GM12873 (cell line): Measurements from ENCODE around the gene MYLK.

Source experiments
- TF ChIP-seq, protein P1 (sequence below): IDR thresholded peaks from 2 replicates; pipeline ENCODE4 v1.5.1; 2012; ENCODE audit warnings: low read depth, mild to moderate bottlenecking, moderate library complexity, low read length, control low read depth; ENCODE audit not compliant: insufficient read depth; ENCODE audit errors: missing control alignments

MYLK gene

DNA sequence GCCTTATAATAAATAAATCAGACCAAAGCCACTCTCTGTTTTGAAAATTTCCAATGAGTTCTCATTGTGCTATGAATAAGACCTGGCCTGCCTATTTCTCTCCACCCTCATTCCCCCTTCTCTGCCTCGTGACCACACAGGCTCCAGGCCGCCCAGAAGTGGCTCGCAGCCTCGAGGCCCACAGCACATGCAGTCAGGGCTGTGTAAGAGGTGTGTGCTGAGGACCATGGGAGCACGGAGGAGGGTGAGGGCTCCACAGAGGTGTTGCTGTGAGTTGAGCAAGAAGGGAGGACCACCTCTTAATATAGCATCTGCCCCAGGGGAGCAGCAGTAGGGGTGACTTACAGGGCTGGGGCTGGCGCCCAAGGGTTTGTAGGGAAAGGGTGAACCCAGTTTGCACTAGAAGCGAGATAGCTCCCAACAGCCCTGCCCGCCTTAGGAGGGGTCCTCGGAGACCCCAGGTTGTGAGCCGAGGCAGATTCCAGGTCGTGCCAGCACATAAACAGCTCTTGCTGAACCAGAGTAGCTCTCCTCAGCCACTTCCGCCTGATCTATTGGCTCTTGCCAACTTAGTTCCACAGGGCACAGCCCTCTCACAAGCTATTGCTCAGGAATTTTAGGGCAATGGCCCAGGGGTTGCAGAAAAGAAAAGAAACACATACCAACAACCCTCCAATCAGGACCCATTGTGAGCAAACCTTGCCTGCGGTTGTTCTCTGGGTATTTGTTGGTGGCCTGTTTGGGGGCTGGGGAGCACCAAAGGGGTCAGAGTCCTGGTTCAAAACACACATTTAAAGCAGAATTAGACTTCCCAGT lies 117.7 kb downstream of the MYLK start:
- TF ChIP-seq, protein P1, sequence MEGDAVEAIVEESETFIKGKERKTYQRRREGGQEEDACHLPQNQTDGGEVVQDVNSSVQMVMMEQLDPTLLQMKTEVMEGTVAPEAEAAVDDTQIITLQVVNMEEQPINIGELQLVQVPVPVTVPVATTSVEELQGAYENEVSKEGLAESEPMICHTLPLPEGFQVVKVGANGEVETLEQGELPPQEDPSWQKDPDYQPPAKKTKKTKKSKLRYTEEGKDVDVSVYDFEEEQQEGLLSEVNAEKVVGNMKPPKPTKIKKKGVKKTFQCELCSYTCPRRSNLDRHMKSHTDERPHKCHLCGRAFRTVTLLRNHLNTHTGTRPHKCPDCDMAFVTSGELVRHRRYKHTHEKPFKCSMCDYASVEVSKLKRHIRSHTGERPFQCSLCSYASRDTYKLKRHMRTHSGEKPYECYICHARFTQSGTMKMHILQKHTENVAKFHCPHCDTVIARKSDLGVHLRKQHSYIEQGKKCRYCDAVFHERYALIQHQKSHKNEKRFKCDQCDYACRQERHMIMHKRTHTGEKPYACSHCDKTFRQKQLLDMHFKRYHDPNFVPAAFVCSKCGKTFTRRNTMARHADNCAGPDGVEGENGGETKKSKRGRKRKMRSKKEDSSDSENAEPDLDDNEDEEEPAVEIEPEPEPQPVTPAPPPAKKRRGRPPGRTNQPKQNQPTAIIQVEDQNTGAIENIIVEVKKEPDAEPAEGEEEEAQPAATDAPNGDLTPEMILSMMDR = no peak

DNA sequence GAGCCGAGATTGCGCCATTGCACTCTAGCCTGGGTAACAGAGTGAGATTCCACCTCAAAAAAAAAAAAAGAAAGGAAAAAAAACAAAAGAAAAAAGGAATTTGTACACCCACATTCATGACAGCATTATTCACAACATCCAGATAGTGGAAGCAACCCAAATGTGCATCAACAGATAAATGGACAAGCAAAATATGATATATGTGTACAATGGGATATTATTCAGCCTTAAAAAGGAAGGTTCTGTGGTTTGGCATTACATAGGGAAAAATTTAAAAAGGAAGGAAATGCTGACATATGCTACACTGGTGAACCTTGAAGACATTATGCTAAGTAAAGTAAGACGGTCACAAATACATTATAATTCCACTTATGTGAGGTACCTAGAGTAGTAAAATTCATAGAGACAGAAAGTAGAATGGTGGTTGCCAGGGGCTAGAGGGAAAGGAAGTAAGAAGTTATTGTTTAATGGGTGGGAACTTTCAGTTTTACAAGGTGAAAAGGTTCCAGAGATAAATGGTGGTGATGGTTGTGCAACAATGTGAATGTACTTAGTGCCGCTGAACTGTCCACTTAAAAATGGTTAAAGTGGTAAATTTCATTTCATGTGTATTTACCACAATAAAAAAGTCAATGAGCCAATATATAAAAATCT lies 118.5 kb downstream of the MYLK start:
- TF ChIP-seq, protein P1 = no peak

DNA sequence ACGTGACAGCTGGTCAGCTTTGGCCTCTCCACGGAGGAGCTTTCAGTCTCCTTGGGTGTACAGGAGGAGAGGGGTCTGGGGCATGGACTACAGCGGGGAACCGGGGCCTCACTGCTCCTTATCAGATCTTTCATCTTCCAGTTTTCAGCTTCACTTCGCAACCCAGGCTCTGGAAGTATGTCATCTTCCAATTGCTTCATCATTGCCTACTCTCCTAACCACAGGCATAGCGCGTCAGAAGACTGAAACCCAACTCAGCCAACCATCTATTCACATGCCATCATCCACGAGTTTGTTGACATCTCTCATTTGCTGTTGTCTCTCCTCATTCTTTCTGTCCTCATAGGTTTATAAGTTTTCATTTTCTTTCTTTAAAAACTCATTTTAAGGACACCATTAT lies 119.5 kb downstream of the MYLK start:
- TF ChIP-seq, protein P1 = no peak

DNA sequence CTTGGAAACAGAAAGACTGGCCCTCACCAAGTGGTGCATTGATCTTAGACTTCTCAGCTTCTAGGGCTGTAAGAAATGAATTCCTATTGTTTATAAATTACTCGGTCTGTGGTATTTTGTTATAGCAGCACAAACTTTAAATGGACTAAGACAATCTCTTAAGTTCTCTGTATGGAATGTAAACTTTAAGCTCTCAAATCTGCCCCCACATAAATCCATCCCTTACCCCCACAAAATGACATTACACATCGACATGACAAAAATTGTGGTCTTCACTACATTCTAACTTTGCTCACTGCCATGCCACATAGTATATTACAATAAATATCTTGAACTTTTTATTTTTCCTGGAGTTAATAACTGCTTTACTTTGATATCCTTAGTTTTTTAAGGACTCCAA lies 121.3 kb downstream of the MYLK start:
- TF ChIP-seq, protein P1 = no peak

DNA sequence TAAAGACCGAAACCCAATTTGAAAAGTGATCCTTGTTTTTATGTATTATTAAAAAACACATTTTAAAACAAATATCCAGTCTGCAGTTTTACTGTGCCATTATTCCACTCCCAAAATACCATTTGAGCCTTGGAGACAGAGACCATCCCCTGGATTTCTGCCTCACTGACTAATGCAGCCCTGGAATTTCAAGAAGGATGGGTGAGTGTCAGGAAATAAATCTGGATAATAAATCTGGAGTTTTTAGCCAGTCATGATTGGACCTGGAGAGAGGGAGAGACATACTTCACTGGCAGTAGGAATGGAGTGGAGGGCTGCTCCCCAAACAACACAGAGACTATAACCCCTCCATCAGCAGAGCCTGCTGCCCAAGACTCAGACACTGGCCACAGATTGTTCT lies 123.3 kb downstream of the MYLK start:
- TF ChIP-seq, protein P1 = no peak

DNA sequence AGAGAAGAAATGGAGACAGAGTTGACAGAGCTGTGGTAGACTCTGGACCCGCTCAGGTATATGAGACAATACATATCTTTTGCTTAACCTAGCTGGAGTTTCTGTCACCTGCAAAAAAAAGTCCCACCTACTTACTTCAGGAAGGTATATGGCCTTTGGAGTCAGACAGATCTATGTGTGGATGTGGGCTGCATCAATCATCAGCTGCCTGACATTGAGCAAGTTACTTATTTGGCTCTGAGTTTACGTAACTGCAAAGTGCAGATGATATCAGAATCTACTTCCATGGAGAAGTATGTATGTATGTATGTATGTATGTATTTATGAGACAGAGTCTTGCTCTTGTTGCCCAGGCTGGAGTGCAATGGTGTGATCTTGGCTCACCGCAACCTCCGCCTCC lies 124.3 kb downstream of the MYLK start:
- TF ChIP-seq, protein P1 = no peak

DNA sequence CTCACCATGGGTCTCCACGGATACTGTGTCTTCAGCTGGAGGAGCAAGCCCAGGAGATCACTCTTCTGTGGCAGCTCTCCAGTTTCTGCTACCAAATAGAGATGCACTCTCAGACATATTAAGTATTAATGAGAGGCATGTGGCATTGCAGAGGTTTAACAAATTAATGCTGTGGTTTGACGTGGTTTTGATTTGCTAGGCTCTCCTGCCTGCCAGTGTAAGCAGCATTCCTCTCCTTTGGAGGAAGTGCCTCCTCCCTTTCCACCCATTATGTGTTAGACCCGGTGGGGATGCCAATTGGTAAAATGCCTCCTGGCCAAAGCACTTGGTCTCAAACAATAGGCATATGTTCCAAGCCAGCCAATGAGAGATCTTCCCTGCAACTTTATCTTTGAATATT lies 124.8 kb downstream of the MYLK start:
- TF ChIP-seq, protein P1 = no peak
